RWPE1 (cell line): ENCODE measurements around the gene CES1.
"Not testable (repeated sequence)": the region's sequence is repeated elsewhere in the genome, so short reads cannot be mapped to it uniquely, and the experiment has no call there.

Experiments
- CTCF ChIA-PET: fragments of 350-600 bp; sonication (Branson Sonifier 250); formaldehyde crosslinking; extraction: SDS; loops from one replicate; lab custom pipeline; 2021; lab: Yijun Ruan, JAX
- POLR2A ChIA-PET: fragments of 400-600 bp; formaldehyde crosslinking; extraction: SDS; loops from one replicate; lab custom pipeline; 2020; ENCODE audit warnings: antibody characterized with exemption; ENCODE audit not compliant: low non-redundant PET; lab: Yijun Ruan, JAX
- DNase-seq: peaks from one replicate; pipeline ENCODE4 v3.0.0; 2012; ENCODE audit warnings: low spot score
- H3K27ac ChIP-seq: fragments of 450-650 bp; 2 replicates; pipeline ENCODE4 v1.5.1; 2017
- CTCF ChIP-seq: fragments of 450-650 bp; conservative IDR thresholded peaks from 2 replicates; pipeline ENCODE4 v1.5.1; 2017; ENCODE audit warnings: low read depth, mild to moderate bottlenecking

CES1 gene

GRCh38 chr16:55846598-55847346 is 13.9 kb upstream of the CES1 start:
- no peak overlapping the region for H3K27ac ChIP-seq
- ChIA-PET CTCF (interaction anchor here (0.6 to 0.7 kb wide), 3 partner anchors 13 to 135 kb away, joined by 3 to 4 read pairs (median 3); no protein-coding TSS in a partner anchor), POLR2A (no interaction called here)
- no peak for DNase-seq
- no peak for TF ChIP-seq CTCF

GRCh38 chr16:55843105-55843395 is 10.2 kb upstream of the CES1 start:
- no peak overlapping the region for H3K27ac ChIP-seq
- ChIA-PET CTCF (no interaction called here), POLR2A (no interaction called here)
- peak; percentile 46 for TF ChIP-seq CTCF
- no peak for DNase-seq

GRCh38 chr16:55842369-55843104 is 9.6 kb upstream of the CES1 start:
- no peak overlapping the region for H3K27ac ChIP-seq
- peak; percentile 85 for TF ChIP-seq CTCF
- ChIA-PET POLR2A (no interaction called here), CTCF (interaction anchor here (0.6 to 1.0 kb wide), 2 partner anchors 130 to 263 kb away, joined by 3 to 5 read pairs; no protein-coding TSS in a partner anchor)
- peak; percentile 58 for DNase-seq

GRCh38 chr16:55839115-55839514 is 6.2 kb upstream of the CES1 start:
- no peak overlapping the region for H3K27ac ChIP-seq
- ChIA-PET POLR2A (interaction anchor here (0.6 kb wide), 1 partner anchor 85 kb away, joined by 3 read pairs; no protein-coding TSS in a partner anchor), CTCF (interaction anchor here (0.5 kb wide), 1 partner anchor 127 kb away, joined by 3 read pairs; no protein-coding TSS in a partner anchor)

GRCh38 chr16:55836158-55836611 is 3.3 kb upstream of the CES1 start:
- no peak for TF ChIP-seq CTCF
- CTCF ChIA-PET: interaction anchor here (0.6 kb wide), 1 partner anchor 213 kb away, joined by 3 read pairs; no protein-coding TSS in a partner anchor
- DNase-seq: no peak
- H3K27ac ChIP-seq: peak overlapping the region; percentile 45; the same call in 1 of the 2 replicates
- POLR2A ChIA-PET: no interaction called here

More at GRCh38 chr16:55839115-55839514, 6.2 kb upstream of the CES1 start:
- no peak for TF ChIP-seq CTCF
- DNase-seq: no peak

- POLR2A ChIA-PET: no interaction called here
- no peak for TF ChIP-seq CTCF
- no peak overlapping the region for H3K27ac ChIP-seq
- CTCF ChIA-PET: interaction anchor here (0.6 kb wide), 1 partner anchor 213 kb away, joined by 3 read pairs; no protein-coding TSS in a partner anchor
- DNase-seq: no peak
These were observed 2.7 kb upstream of the CES1 start for GRCh38 chr16:55835581-55835980.

- CTCF ChIA-PET, H3K27ac ChIP-seq, POLR2A ChIA-PET, DNase-seq: not testable (repeated sequence)
These were observed 2.3 kb upstream of the CES1 start for GRCh38 chr16:55835173-55835572.
